Skin epidermis (tissue), 12 donors: ENCODE measurements around the gene CDK11A.
A peak's percentile ranks its signal among the peaks of the same experiment; 100 is the strongest.
"Not testable (repeated sequence)": the region's sequence is repeated elsewhere in the genome, so short reads cannot be mapped to it uniquely, and the experiment has no call there.

Experiments used
- H3K27ac ChIP-seq, 21 experiments: fragments of 200-600 bp; sonication (generic) in 11 of 21; one replicate each; pipeline ENCODE4 v1.5.0; 2020; ENCODE audit warnings: mild to moderate bottlenecking in 3 of 21, inconsistent platforms in 2 of 21, moderate library complexity in 2 of 21
- H3K4me3 ChIP-seq, 7 experiments: fragments of 200-600 bp; sonication (generic) in 2 of 7; one replicate each; pipeline ENCODE4 v1.5.0; 2020; ENCODE audit warnings: inconsistent platforms in 2 of 7, mild to moderate bottlenecking in 2 of 7, moderate library complexity in 1 of 7

The CDK11A gene

GRCh38 chr1:1692714-1693647 is 31.2 kb downstream of the CDK11A start, which contains the start of gene SLC35E2B:
TSS of gene SLC35E2B (minus strand) at chr1:1692795. CDS start at chr1:1676699, 16,096 bp downstream.
- peak within 1 kb of the TSS; percentile 77 to 98 (median 95) for H3K27ac ChIP-seq
- H3K4me3 ChIP-seq = peak within 1 kb of the TSS; percentile 50 to 87 (median 60)

- Histone ChIP-seq H3K4me3 (peak overlapping the region; percentile 50 to 87 (median 60)), H3K27ac (peak overlapping the region; percentile 77 to 98 (median 95))
Measured at GRCh38 chr1:1692324-1692713, 31.8 kb downstream of the CDK11A start.

GRCh38 chr1:1691443-1691842 is 32.7 kb downstream of the CDK11A start:
- not testable (repeated sequence) for H3K27ac ChIP-seq
- H3K4me3 ChIP-seq = peak overlapping the region in 1 of 7 experiments; percentile 25

- H3K27ac ChIP-seq, H3K4me3 ChIP-seq: not testable (repeated sequence)
Measured at GRCh38 chr1:1689526-1689925, 34.6 kb downstream of the CDK11A start.

GRCh38 chr1:1687846-1688245 is 36.3 kb downstream of the CDK11A start:
- H3K4me3 ChIP-seq = no peak overlapping the region
- H3K27ac ChIP-seq = no peak overlapping the region

- peak overlapping the region in 2 of 21 experiments; percentile 4 to 57 for H3K27ac ChIP-seq
Measured at GRCh38 chr1:1684031-1684681, 40.0 kb downstream of the CDK11A start.

GRCh38 chr1:1683104-1683905 is 40.9 kb downstream of the CDK11A start:
- Histone ChIP-seq H3K4me3 (no peak overlapping the region), H3K27ac (peak overlapping the region in 2 of 21 experiments; percentile 4 to 57)

More at GRCh38 chr1:1684031-1684681, 40.0 kb downstream of the CDK11A start:
- no peak overlapping the region for H3K4me3 ChIP-seq

- Histone ChIP-seq H3K4me3 (no peak overlapping the region), H3K27ac (no peak overlapping the region)
Measured at GRCh38 chr1:1680912-1681273, 43.3 kb downstream of the CDK11A start.

GRCh38 chr1:1680031-1680911 is 43.9 kb downstream of the CDK11A start:
- Histone ChIP-seq H3K4me3 (no peak overlapping the region), H3K27ac (no peak overlapping the region)

GRCh38 chr1:1678581-1679380 is 45.4 kb downstream of the CDK11A start:
- Histone ChIP-seq H3K4me3 (no peak overlapping the region), H3K27ac (peak overlapping the region in 14 of 21 experiments; percentile 6 to 77 (median 62))

- Histone ChIP-seq H3K27ac (peak overlapping the region in 14 of 21 experiments; percentile 6 to 77 (median 54)), H3K4me3 (peak overlapping the region in 1 of 7 experiments; percentile 3)
Measured at GRCh38 chr1:1677718-1678580, 46.2 kb downstream of the CDK11A start.

- not testable (repeated sequence) for H3K27ac ChIP-seq, H3K4me3 ChIP-seq
Measured at GRCh38 chr1:1676087-1676486, 48.1 kb downstream of the CDK11A start.

- H3K4me3 ChIP-seq, H3K27ac ChIP-seq: not testable (repeated sequence)
Measured at GRCh38 chr1:1675218-1675617, 48.9 kb downstream of the CDK11A start.

- not testable (repeated sequence) for H3K4me3 ChIP-seq, H3K27ac ChIP-seq
Measured at GRCh38 chr1:1674806-1675205, 49.4 kb downstream of the CDK11A start.

GRCh38 chr1:1672181-1672965 is 51.8 kb downstream of the CDK11A start:
- H3K4me3 ChIP-seq = no peak overlapping the region

GRCh38 chr1:1671365-1672119 is 52.6 kb downstream of the CDK11A start:
- no peak overlapping the region for H3K4me3 ChIP-seq
- no peak overlapping the region for H3K27ac ChIP-seq

More at GRCh38 chr1:1672181-1672965, 51.8 kb downstream of the CDK11A start:
- H3K27ac ChIP-seq = no peak overlapping the region
